HepG2 (cell line): ENCODE data around the gene CTNNBL1. TPM values are rescaled to one million over a fixed set of nuclear protein-coding genes. Genes with fewer than 3 reads are reported as not detected.
"Not testable (repeated sequence)": the region's sequence is repeated elsewhere in the genome, so short reads cannot be mapped to it uniquely, and the experiment has no call there.

Experiments
- ATAC-seq: fragments of 200-7000 bp; cut with Tn5 transposase; 3 replicates; pipeline ENCODE4 v1.9.1; 2020; ENCODE audit warnings: mild to moderate bottlenecking, moderate library complexity
- BruUV-seq: library from RNA; stranded (reverse); fragments of 400-500 nt; replicated peaks from 2 replicates; lab custom pipeline; 2021; lab: Mats Ljungman, UMichigan
- CTCF ChIA-PET: fragments of 300-600 bp; formaldehyde crosslinking; extraction: SDS; loops from one replicate; lab custom pipeline; 2021; ENCODE audit warnings: low total read pairs, inconsistent platforms, low intra/inter-chr PET ratio; lab: Yijun Ruan, JAX
- POLR2A ChIA-PET: fragments of 350-600 bp; sonication (Branson Sonifier 250); formaldehyde crosslinking; loops from one replicate; lab custom pipeline; 2020; ENCODE audit warnings: antibody characterized with exemption, inconsistent platforms; lab: Yijun Ruan, JAX
- DNase-seq: peaks from one replicate; pipeline ENCODE4 v3.0.0-alpha.2; 2015; ENCODE audit warnings: low spot score
- FAIRE-seq: peaks from 3 replicates; lab custom pipeline; 2011; peaks lifted over from hg19 to GRCh38; lab: Jason Lieb, UNC
- H2AFZ ChIP-seq: one replicate; pipeline ENCODE4 v1.6.1; 2011; ENCODE audit warnings: low read length, inconsistent platforms
- H3K27ac ChIP-seq: fragments of 300-600 bp; 3 replicates; pipeline ENCODE4 v1.8.0; 2011; ENCODE audit warnings: mixed run types, mild to moderate bottlenecking, mixed read lengths, low read length, inconsistent platforms; ENCODE audit not compliant: insufficient read depth; ENCODE audit errors: extremely low read length
- H3K27me3 ChIP-seq, 2 experiments: fragments of 200-600 bp in 1 of 2; 2 replicates in 1 of 2; 3 replicates in 1 of 2; pipeline versions ENCODE4 v1.6.0 to v1.8.0; 2011; ENCODE audit warnings: low read length in 2 of 2, mild to moderate bottlenecking in 2 of 2, moderate library complexity in 2 of 2, inconsistent platforms in 1 of 2; ENCODE audit not compliant: insufficient read depth in 2 of 2, control insufficient read depth in 1 of 2
- H3K36me3 ChIP-seq, 2 experiments: fragments of 200-600 bp in 1 of 2; replicated peaks in 1 of 2; 2 replicates in 1 of 2; 3 replicates in 1 of 2; pipeline versions ENCODE4 v1.5.1 to v1.8.0; 2011; ENCODE audit warnings: low read length in 2 of 2, inconsistent platforms in 1 of 2; ENCODE audit not compliant: insufficient read depth in 2 of 2, control insufficient read depth in 1 of 2
- H3K4me1 ChIP-seq: 2 replicates; pipeline ENCODE4 v1.5.1; 2012; ENCODE audit warnings: low read length, inconsistent platforms; ENCODE audit not compliant: insufficient read depth
- H3K4me2 ChIP-seq: 2 replicates; pipeline ENCODE4 v1.6.0; 2011; ENCODE audit warnings: low read depth, low read length, inconsistent platforms
- H3K4me3 ChIP-seq, 3 experiments: fragments of 200-600 bp in 1 of 3; sonication (generic), shearing (Covaris generic) in 1 of 3; replicated peaks in 1 of 3; 2 replicates each; pipeline ENCODE4 v1.5.1; 2011 to 2016; ENCODE audit warnings: low read length in 3 of 3, inconsistent platforms in 2 of 3, low read depth in 2 of 3, mild to moderate bottlenecking in 2 of 3, control low read depth in 1 of 3, mixed read lengths in 1 of 3; ENCODE audit not compliant: insufficient read depth in 1 of 3
- H3K79me2 ChIP-seq: one replicate; pipeline ENCODE4 v1.6.1; 2011; ENCODE audit warnings: low read length, inconsistent platforms; ENCODE audit not compliant: insufficient read depth
- H3K9ac ChIP-seq: 2 replicates; pipeline ENCODE4 v1.6.0; 2011; ENCODE audit warnings: mild to moderate bottlenecking, low read depth, low read length, inconsistent platforms; ENCODE audit not compliant: insufficient read depth
- H3K9me3 ChIP-seq: 2 replicates; pipeline ENCODE4 v1.5.1; 2012; ENCODE audit warnings: mild to moderate bottlenecking, low read length
- H4K20me1 ChIP-seq: 2 replicates; pipeline ENCODE4 v1.6.0; 2011; ENCODE audit warnings: inconsistent platforms, mild to moderate bottlenecking, low read length, moderate library complexity; ENCODE audit not compliant: insufficient read depth
- ATM ChIP-seq: fragments of 450-650 bp; IDR thresholded peaks from 2 replicates; pipeline ENCODE4 v1.7.1; 2017; ENCODE audit warnings: mild to moderate bottlenecking, borderline replicate concordance
- FUBP1 ChIP-seq: sonication (generic); formaldehyde crosslinking; IDR thresholded peaks from 2 replicates; pipeline ENCODE4 v1.5.1; 2020; ENCODE audit warnings: missing genetic modification reagents, mild to moderate bottlenecking, borderline replicate concordance
- HNF4A ChIP-seq: sonication (generic); formaldehyde crosslinking; IDR thresholded peaks from 2 replicates; pipeline ENCODE4 v1.4.0; 2020; ENCODE audit warnings: missing genetic modification reagents
- MAFK ChIP-seq, 2 experiments: IDR thresholded peaks in 1 of 2; conservative IDR thresholded peaks in 1 of 2; 2 replicates each; pipeline ENCODE4 v1.6.1; 2011; ENCODE audit warnings: improper control_type of control experiment in 2 of 2, low read length in 2 of 2
- MIXL1 ChIP-seq: IDR thresholded peaks from 2 replicates; pipeline ENCODE4 v1.6.1; 2016
- SKIL ChIP-seq: sonication (generic); formaldehyde crosslinking; IDR thresholded peaks from 2 replicates; pipeline ENCODE4 v1.8.0; 2022; ENCODE audit warnings: missing genetic modification reagents, mild to moderate bottlenecking, moderate library complexity, borderline replicate concordance
- ZNF431 ChIP-seq: sonication (generic); formaldehyde crosslinking; IDR thresholded peaks from 2 replicates; pipeline ENCODE4 v1.9.0; 2022; ENCODE audit warnings: missing genetic modification reagents, low read depth, mild to moderate bottlenecking, borderline replicate concordance
- WGBS: methylation state at CpG from one replicate; pipeline ENCODE4 v1.1.6; 2017; ENCODE audit warnings: low lambda C conversion rate; 5-methylcytosine and 5-hydroxymethylcytosine counted together
- in situ Hi-C: cut with HindIII; loops from 2 replicates; pipeline ENCODE4 v1.10.0; 2017; ENCODE audit warnings: low pct_unique_long_range_greater_than_20kb; ENCODE audit not compliant: extremely low pct_ligation_motif_present
- intact Hi-C: fragments of 100-400 bp; cut with micrococcal nuclease; formaldehyde crosslinking; loops from one replicate; pipeline ENCODE4 v1.10.0; 2022; ENCODE audit not compliant: unreplicated experiment
- polyA plus RNA-seq, 8 experiments: library from polyadenylated mRNA; depleted of rRNA in 3 of 8; stranded (reverse) in 7 of 8; unstranded in 1 of 8; fragments of >200 nt; fragmentation: Illumina TruSeq in 4 of 8; extraction: Trizol in 4 of 8; gene quantifications; 2 replicates each; pipeline versions ENCODE4 v1.2.1 to v1.2.3, GENCODE V29; 2011 to 2016; ENCODE audit warnings: low read depth in 4 of 8, missing spikeins in 1 of 8, mixed read lengths in 1 of 8; ENCODE audit not compliant: insufficient read depth in 1 of 8
- total RNA-seq, 5 experiments: library from RNA; depleted of rRNA; stranded (reverse); fragments of >200 nt; fragmentation: Illumina TruSeq; extraction: Trizol; gene quantifications; 2 replicates each; pipeline ENCODE4 v1.2.3, GENCODE V29; 2016; ENCODE audit warnings: low read depth in 1 of 5
- TF ChIP-seq, protein P1 (sequence below): sonication (generic); formaldehyde crosslinking; IDR thresholded peaks from 2 replicates; pipeline ENCODE4 v1.4.0; 2020; ENCODE audit warnings: mild to moderate bottlenecking, missing genetic modification reagents, borderline replicate concordance

The CTNNBL1 gene
- total and polyA plus RNA-seq, 2 of the 13 experiments (the other 11 are each of a cell fraction or from before 2014, with no cell fraction given): 49.3 to 94.6 TPM

- H3K9ac ChIP-seq, BruUV-seq, CTCF ChIA-PET, DNase-seq, FAIRE-seq, H3K79me2 ChIP-seq, POLR2A ChIA-PET, H3K36me3 ChIP-seq, H3K4me1 ChIP-seq, in situ Hi-C loops, H4K20me1 ChIP-seq, H3K4me3 ChIP-seq, H3K27ac ChIP-seq, H3K4me2 ChIP-seq, H3K9me3 ChIP-seq, intact Hi-C loops, ATAC-seq, H2AFZ ChIP-seq: not testable (repeated sequence)
- WGBS: 51% methylated on average over 4 of the region's 4 CpGs
- TF ChIP-seq ZNF431 (CRISPR knock-in tag): peak; percentile 62; the same call in 1 of the 2 replicates
- TF ChIP-seq, all 625 proteins: peak for 1; not testable (repeated sequence) for 624
- not testable (repeated sequence) for H3K27me3 ChIP-seq
These were observed 29.2 kb upstream of the CTNNBL1 start for GRCh38 chr20:37664595-37664994.

DNA sequence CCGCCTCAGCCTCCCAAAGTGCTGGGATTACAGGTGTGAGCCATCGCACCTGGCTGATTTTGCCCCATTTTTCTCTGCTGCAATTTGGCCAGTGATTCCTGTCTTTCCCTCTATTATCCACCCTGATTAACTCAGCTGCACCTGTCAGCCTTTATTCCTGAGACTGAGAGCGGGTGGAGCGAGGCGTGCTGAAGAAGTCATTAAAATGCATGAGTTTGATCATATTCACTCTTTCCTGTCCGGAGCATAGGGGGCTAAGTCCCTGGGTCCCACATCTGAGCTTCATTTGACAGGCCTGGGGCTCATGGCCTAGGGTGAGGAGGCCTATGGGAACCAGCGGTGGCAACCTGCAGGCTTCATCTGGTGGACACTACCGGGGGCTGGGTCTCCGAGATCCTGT lies 25.7 kb upstream of the CTNNBL1 start:
- Histone ChIP-seq H2AFZ (no peak overlapping the region), H3K27ac (no peak overlapping the region), H3K9ac (no peak overlapping the region), H3K27me3 (peaks cover 0 to 5% of the 10 kb centered on the region in 2 experiments; a peak in 1 of 5 replicates), H3K4me1 (peaks cover 12% of the 10 kb centered on the region), H3K36me3 (no peaks in the 10 kb centered on the region), H3K9me3 (0 out of 2 replicates have a peak, but pooled peaks cover 5% of the 10 kb centered on the region), H3K4me2 (no peak overlapping the region), H3K4me3 (no peak overlapping the region), H3K79me2 (no peaks in the 10 kb centered on the region), H4K20me1 (no peaks in the 10 kb centered on the region)
- DNase-seq (no peak), FAIRE-seq (no peak), ATAC-seq (no peak)
- in situ Hi-C loops: no loop called here
- ChIA-PET POLR2A (no interaction called here), CTCF (no interaction called here)
- intact Hi-C loops: no loop called here
- no TSS peak for BruUV-seq
- 52% methylated on average over 9 of the region's 9 CpGs for WGBS
- no peak for TF ChIP-seq MAFK (conservative IDR thresholded peaks at IDR 0.05 in 1 of 2, IDR thresholded peaks at IDR 0.05 in 1 of 2; ENCODE audit: low read length in 2 of 2)
- no peak for TF ChIP-seq FUBP1 (CRISPR knock-in tag)
- no peak for TF ChIP-seq ATM
- no peak for TF ChIP-seq MIXL1 (CRISPR knock-in tag)
- TF ChIP-seq, protein P1, sequence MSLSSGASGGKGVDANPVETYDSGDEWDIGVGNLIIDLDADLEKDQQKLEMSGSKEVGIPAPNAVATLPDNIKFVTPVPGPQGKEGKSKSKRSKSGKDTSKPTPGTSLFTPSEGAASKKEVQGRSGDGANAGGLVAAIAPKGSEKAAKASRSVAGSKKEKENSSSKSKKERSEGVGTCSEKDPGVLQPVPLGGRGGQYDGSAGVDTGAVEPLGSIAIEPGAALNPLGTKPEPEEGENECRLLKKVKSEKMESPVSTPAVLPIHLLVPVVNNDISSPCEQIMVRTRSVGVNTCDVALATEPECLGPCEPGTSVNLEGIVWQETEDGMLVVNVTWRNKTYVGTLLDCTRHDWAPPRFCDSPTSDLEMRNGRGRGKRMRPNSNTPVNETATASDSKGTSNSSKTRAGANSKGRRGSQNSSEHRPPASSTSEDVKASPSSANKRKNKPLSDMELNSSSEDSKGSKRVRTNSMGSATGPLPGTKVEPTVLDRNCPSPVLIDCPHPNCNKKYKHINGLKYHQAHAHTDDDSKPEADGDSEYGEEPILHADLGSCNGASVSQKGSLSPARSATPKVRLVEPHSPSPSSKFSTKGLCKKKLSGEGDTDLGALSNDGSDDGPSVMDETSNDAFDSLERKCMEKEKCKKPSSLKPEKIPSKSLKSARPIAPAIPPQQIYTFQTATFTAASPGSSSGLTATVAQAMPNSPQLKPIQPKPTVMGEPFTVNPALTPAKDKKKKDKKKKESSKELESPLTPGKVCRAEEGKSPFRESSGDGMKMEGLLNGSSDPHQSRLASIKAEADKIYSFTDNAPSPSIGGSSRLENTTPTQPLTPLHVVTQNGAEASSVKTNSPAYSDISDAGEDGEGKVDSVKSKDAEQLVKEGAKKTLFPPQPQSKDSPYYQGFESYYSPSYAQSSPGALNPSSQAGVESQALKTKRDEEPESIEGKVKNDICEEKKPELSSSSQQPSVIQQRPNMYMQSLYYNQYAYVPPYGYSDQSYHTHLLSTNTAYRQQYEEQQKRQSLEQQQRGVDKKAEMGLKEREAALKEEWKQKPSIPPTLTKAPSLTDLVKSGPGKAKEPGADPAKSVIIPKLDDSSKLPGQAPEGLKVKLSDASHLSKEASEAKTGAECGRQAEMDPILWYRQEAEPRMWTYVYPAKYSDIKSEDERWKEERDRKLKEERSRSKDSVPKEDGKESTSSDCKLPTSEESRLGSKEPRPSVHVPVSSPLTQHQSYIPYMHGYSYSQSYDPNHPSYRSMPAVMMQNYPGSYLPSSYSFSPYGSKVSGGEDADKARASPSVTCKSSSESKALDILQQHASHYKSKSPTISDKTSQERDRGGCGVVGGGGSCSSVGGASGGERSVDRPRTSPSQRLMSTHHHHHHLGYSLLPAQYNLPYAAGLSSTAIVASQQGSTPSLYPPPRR (CRISPR knock-in tag): no peak
- TF ChIP-seq HNF4A (CRISPR knock-in tag): no peak
- no peak for TF ChIP-seq SKIL (CRISPR knock-in tag)
